GM04504 (cell line): Measurements from ENCODE around the gene KRTAP10-1.

Experiments used
- DNase-seq: peaks from one replicate; pipeline ENCODE4 v3.0.0-alpha.2; 2012; ENCODE audit warnings: low read depth

Gene KRTAP10-1

GRCh38 chr21:44547656-44548331 is 7.8 kb upstream of the KRTAP10-1 start:
- no peak for DNase-seq

- no peak for DNase-seq
Observed at GRCh38 chr21:44544566-44544965, 4.6 kb upstream of the KRTAP10-1 start.

GRCh38 chr21:44542716-44543115 is 2.7 kb upstream of the KRTAP10-1 start:
- DNase-seq = no peak

GRCh38 chr21:44540741-44541288 is 820 bp upstream of the KRTAP10-1 start:
- no peak for DNase-seq

GRCh38 chr21:44539046-44539445 is 949 bp downstream of the KRTAP10-1 start:
- no peak for DNase-seq

GRCh38 chr21:44537930-44538911 is 1.8 kb downstream of the KRTAP10-1 start:
- no peak for DNase-seq

GRCh38 chr21:44535963-44536362 is 4.0 kb downstream of the KRTAP10-1 start:
- no peak for DNase-seq

- DNase-seq = no peak
Observed at GRCh38 chr21:44534688-44535087, 5.3 kb downstream of the KRTAP10-1 start.

GRCh38 chr21:44533891-44534627 is 5.9 kb downstream of the KRTAP10-1 start:
- no peak for DNase-seq

- no peak for DNase-seq
Observed at GRCh38 chr21:44533121-44533890, 6.7 kb downstream of the KRTAP10-1 start.

GRCh38 chr21:44532712-44533111 is 7.3 kb downstream of the KRTAP10-1 start:
- DNase-seq = no peak

GRCh38 chr21:44531606-44532564 is 8.1 kb downstream of the KRTAP10-1 start:
- DNase-seq = no peak

GRCh38 chr21:44530903-44531605 is 8.9 kb downstream of the KRTAP10-1 start:
- no peak for DNase-seq

- no peak for DNase-seq
Observed at GRCh38 chr21:44530221-44530902, 9.6 kb downstream of the KRTAP10-1 start.

GRCh38 chr21:44529503-44530125 is 10.4 kb downstream of the KRTAP10-1 start:
- DNase-seq = no peak

- no peak for DNase-seq
Observed at GRCh38 chr21:44529011-44529421, 11.0 kb downstream of the KRTAP10-1 start.

- no peak for DNase-seq
Observed at GRCh38 chr21:44528634-44528995, 11.4 kb downstream of the KRTAP10-1 start.

GRCh38 chr21:44527983-44528633 is 11.9 kb downstream of the KRTAP10-1 start:
- DNase-seq = no peak
